HG03159 (cell line): ENCODE measurements around the gene NID2.

Experiments
- ATAC-seq: cut with Tn5 transposase; IDR thresholded peaks from one replicate; pipeline ENCODE4 v1.9.1; 2021; ENCODE audit warnings: mild to moderate bottlenecking, moderate library complexity; ENCODE audit not compliant: unreplicated experiment

Gene NID2

DNA sequence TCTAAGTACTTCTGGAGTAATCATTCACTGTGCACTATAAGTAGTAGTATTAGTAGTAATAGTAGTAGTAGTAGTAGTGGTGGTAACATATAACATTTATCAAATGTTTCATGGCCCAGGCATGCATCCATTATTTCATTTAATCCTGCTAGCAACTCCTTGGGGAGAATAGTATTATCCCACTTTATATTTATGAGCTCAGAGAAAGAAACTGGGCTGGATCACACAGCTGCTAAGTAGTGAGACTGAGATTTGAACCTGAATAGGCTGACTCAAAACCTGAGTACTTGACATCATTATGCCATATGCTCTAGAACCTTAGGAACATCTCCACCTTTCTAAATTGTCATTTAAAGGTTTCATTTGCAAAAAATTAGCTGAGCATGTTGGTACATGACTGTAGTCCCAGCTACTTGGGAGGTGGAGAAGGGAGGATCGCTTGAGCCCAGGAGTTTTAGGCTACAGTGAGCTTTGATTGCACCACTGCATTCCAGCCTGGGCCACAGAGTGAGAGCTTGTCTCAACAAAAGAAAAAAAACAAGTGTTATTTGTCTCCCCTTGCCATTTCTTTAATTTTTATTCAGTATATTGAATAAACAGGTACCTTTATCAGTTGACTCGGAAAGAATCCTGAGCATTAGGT is 11.4 kb upstream of the NID2 start:
- no peak for ATAC-seq

DNA sequence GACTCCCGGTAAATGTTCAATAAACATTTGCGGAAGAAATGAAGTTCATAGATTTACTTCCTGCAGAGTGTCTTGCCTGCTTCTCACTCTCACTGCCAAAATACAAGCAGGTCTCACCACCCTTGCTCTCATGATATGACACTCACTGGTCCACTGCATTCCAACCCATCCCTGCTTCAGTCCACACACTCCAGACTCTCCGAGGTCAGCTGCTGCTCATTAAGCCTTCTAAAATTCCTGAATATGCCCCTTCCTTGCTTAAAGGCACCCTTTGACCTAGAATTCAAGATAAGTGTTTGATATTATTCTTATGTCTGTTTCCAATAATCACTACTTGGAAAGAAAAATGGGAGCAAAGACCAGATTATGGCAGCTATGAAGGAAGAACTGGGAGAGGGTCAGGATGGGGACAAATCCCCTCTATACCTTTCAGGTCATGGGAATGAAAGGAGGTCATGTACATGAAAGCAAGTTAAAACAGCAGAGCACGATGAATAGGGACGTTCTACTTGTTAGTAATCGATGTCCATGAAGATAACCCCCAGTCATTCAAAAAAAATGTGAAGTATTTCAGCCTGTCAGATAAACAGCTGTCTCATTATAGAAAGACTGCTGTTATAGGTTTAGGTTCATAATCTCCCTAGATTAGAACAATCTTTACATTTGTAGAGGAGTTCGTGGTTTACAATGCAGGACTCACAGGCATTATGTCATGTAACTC is 10.5 kb upstream of the NID2 start:
- ATAC-seq, result no peak

DNA sequence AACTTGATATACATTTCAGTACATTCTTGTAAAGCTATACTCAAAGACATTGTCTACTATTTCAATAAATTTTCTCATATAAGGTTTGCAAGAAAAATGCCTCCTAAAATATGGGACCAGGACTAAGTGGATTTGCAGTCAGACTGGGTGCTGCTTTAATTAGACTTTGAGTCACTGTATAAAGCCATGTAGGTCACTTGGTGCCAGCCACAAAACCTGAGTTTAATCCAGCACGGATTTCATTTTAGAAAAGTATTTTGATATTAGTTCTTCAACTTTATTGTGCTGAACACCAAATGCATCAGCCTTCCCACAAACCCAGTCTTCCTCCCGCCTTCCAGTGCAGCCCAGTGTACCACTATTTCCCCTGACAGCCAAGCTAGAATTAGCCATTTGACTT is 9.9 kb upstream of the NID2 start:
- no peak for ATAC-seq

DNA sequence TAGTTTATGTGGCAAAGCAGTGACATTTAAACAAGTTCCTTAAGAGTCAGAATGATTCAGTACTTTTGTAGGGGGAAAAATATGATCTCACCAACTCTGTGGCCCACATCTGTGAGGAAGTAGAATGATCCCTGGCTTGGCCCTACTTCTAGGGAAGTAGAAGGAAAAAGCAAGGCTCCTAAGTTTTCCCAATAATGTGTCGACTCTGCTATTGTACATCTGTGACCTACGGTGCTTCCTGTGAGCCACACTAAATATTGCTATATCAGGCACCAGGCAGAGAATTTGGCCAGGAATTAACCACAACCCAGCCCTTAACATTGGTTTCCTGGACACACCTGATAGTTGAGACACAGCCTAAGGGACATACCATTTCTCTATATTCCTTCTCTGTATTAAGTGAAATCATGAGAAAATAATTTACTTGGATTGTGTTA is 9.3 kb upstream of the NID2 start:
- ATAC-seq, result no peak

DNA sequence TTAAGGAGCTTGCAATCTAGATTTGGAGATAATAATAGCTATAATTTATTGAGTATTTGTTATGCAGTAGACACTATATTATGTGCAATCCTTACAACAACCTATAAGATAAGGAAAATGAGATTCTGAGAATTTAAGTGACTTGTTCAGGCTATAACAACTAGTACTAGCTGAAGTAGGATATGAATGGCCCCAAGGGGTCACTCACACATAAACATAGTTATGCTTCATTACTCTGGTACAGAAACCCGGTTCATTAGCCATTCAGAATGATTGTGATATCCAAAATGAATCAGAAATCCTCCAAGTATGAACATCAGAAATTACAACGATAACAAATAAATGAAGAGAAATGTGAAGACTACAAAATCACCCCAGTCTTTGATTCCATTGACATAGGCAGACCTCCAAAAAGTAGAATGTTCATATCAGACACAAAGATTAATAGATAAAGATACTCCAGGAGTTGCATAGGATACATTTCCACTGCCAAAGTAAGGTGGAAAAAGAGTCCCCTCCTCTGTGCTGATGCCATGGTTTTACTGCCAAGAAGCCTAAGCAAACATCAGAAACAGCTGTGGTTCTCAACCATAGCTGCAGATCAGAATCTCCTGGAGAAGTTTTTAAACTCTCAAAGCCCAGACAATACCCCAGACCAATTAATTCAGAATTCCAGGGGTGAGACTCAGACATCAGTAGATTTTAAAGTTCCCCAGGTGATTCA is 8.6 kb upstream of the NID2 start:
- ATAC-seq, result no peak

DNA sequence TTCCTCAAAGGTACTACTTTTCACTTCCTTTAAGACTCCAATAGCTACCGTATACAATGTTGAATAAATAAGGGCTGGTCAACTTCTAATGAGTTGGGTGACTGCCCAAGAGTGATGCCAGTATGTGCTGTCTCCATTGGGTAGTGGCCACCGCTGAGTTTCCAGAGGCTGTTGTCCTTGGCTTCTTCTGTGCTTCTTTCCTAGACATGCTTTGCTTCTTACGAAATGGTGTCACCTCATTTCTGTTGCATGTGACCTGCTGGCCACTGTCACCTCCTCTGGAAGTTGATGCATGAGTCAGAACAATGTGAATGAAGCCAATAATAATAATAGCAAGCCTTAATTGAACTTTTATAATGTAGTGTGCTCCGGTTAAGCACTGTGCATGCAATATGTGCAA is 7.5 kb upstream of the NID2 start:
- no peak for ATAC-seq

DNA sequence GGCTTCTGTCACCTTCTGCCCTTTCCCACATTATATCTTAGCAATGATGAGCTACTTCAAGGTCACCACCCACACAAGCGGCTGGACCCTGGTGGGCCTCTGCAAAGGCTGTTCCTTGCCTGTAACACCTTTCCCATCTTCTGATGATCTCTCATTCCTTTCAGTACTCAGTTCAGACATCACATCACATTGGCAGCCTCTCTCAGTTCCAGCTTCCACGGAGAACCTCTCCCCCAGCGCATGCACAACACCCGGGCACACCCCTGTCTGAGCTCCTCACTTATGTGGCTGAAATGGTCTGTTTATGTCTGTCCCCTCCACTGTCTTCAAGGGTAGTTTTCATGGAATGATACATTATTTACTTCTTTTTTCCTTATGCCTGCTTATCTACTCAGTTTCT is 6.5 kb upstream of the NID2 start:
- ATAC-seq, result no peak

DNA sequence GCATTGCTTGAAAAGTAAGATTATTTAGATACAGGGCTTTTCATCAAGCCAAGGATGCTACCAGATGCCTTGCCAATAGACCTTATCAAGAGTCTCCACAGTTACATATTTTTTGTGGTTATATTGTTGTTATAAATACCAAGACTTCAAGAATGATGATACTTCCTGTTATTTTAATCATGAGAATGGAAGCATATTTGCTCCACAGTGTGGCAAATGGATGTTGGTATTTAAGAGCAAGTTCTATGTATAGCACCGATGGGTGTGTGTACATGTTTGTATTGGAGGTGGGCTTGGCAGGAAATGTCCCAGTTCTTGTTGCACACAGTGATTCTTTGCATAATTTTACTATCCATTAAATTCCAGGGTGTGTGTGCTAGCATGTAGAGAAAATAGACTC is 4.4 kb upstream of the NID2 start:
- no peak for ATAC-seq

DNA sequence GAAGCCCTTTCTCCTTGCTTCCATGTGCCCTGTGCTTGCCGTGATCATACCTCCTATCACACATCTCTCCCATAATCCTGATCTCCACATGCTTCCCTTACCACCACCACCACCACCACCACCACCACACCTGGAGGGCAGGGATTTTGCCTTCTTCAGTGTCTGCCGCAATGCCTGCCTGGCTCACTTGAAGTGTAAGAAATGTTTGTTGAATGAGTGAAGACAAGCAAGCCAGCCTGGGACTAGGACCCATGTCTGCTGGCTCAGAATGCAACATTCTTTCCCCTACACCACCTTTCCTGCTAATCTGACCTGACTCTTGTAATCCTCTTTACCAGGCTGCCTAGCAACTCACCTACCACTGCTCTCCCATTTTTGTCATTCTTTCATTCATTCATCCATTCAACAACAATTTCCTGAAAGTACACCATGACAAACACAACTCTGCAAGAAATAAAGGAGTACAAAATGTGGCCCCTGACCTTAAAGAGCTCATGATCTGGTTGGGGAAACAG is 3.5 kb upstream of the NID2 start:
- no peak for ATAC-seq

DNA sequence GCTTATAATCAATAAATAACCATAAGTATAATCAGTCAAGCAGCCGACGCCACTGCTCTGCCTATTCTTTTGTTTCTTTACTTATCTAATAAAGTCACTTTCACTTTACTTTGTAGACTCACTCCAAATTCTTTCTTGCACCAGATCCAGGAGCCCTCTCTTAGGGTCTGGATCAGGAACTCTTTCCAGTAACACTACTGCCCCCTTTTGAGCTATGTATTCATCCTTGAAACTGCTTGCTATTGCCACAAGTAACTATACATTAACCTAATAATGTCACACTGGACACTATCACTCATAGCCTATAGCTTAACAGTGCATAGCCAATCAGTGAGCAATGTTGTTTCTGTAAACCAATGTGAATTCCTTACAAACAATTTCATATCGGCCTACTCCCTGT is 2.8 kb upstream of the NID2 start:
- ATAC-seq, result no peak

DNA sequence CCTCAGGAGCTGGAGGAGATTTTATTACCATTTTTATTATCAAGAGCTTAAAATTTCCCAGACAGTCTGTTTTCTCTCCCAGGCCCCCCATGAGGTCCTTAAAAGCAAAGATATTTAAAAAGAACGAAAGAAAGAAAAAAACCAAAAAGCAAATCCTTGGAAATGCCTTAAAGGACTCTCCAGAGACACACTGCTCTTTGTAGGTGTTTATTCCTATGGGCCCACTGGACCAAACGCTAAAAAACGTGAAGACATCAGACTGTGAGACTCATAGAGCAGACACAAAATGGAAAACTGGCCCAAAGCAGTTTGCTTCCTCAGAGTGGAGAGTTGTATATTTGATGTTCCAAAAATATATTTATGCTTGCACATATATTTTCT is 1.2 kb upstream of the NID2 start:
- no peak for ATAC-seq

DNA sequence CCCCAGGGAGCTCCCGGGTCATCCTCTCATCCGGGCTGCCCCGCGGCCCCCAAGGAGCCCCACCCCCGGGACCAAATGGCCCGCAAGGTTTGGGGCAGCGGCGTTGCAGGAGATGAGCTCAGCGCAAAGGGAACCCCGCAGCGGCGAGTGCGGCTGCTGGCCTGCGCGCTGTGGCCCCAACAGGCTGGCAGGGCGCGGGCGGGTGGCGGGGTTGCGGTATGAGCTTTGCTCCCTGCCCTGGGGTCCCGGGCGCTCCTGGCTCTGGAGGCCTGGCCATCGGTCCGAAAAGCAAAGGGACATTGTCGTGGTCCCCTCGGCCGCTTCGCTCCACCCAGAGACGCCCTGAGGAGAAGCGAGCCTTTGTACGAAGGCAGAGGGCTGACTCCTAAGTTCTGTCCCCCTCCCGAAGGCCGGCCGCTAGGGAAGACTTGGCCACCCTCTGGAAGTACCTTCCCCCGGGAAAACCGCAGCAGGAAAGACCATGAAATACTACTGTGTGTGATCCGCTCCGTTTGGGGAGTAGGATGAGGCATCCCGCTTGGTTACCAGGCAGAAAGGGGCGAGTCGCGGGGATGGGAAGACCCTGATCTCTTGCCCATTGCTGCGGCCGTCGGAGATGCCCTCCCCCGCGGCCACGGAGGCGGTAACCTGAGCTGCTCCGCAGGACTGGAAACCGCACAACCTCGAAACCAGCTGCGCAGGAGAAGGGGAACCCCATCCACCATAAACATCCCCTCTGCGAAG is 620 bp upstream of the NID2 start:
- no peak for ATAC-seq

DNA sequence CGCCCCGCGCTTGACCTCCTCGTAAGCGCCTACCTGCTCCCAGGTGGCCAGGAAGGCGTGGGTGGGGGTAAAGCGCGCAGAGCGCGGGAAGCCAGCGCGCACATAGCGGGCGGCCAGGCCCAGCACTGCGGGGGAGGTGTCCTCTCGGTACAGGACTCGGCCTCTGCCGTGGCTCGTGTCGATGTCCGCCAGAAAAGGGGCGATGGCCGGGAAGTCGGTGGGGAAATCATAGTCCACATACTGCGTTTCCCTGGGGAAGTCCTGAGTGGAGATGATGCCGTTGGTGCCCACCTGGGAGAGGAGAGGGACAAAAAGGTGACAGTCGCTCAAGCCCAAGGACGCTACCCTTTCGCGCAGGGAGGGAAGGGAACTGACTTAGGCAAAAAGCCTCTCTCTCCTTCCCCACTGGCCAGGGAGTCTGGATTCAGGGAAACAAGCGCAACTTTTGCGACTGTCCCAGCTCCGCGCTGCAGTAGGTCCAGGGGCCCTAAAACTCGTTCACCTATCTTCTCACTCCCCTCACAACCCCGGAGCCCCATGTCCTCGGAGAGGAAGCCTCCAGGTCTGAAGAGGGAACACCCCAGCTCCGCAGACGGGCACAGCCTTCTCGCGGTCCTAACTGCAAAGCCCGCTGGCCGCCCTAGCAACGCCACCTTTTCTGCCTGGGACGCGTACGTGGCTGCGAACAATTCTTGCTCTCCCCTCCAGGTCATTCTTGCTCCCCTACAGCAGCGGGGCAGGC is 815 bp downstream of the NID2 start:
- ATAC-seq, result no peak

DNA sequence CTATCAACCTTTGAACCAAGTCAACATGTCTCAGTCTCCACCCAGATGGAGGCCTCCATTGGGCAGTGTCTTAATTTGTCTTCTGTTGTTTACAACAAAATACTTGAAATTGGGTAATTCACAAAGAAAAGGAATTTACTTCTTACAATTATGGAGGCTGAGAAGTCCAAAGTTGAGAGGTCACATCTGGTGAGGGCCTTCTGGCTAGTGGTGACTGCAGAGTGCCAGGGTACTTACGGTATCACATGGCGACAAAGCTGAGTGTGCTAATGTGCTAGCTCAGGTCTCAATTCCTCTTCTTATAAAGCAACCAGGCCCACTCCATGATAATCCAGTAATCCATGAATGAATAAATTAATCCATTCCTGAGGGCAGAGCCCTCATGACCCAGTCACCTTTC is 4.7 kb downstream of the NID2 start:
- no peak for ATAC-seq

DNA sequence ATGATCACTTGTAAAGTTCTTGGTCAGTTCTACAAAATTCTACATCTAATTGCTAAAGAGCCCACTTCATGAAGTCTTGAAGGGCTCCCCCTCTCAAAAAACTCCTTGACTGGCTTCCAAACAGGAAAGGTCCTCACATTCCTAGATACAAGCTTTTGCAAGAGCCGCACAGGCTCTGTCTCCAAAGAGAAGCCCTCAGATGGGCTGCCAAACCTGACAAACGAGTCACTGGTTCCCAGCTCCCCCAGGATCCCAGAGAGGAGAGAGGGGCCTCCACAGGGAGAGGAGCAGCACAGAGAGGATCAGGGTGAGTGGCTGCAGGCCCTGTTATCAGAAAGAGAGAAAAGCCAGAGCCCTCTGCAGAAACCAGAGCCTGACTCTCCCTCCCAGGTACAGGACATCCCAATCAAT is 5.8 kb downstream of the NID2 start:
- ATAC-seq, result no peak

DNA sequence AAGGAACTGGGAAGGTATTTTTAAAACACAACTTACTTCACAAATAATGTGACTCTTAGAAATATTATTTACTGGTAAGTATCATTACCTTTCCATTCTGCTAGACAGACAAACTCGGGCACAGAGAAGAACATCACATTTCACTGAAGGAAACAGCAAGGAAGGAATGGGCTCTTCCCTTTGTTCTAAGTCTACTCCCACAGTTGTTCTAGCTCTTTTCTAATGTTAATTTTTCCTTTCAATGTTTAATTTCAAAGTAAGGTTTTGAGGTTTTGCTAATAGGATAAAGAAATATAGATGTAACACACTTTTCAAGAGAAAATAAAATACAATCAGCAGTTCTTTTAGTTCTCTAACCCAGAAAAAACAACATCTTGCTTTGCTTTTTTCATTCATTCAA is 7.0 kb downstream of the NID2 start:
- ATAC-seq, result no peak

DNA sequence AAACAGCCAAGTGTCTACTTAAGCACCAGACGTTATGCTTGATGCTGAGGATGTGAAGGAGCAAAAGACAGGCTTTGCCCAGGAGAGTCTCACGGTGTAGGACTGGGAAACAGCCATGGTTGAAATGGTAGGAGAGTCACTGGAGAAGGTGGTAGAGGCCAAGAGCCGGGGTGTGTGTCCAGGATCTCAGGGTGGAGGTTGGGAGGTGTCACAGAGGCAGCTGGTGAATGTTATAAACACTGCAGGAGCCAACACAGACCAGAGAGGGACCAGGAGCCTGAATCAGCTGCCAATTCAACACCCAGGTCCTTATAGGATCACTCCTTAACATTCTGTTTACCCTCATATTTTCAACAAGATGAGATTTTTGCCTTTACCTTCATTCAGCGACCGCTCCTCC is 7.5 kb downstream of the NID2 start:
- no peak for ATAC-seq

DNA sequence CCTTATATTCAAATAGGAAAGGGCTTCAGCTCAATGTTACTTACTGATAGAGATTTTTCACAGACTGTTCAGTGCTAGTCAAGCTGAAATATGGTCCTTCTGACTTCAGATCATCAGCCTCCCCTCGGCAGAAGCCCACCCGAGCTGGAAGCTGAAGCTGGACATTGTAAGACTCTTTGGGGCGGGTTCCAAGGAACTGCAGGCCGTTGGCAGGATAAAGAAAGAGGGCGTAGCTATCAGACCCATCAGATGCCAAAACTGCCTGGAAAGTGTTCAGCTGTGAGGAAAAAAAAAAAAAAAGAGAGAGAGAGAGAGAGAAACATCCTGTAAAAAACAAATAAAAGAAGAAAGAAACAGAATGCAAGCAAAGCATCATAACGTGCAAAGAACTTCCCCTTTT is 8.8 kb downstream of the NID2 start:
- no peak for ATAC-seq

DNA sequence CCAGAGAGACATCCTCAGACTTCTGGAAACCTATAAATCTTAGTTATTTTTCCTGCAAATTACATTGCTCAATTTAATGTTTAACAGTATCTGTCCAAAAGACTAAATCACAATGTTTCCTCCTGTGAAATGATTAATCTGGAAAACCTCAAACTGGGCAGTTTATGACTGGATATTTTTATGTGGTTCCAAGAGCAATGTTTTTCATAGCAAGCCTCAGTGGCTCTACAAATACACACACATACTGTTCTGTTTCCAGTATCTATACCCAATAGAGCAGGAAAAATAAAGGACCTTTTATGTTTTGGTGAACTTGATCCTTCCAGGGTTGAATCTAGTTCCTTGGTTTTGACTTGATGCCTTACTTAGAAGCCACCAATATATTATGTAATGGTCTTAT is 9.2 kb downstream of the NID2 start:
- no peak for ATAC-seq

DNA sequence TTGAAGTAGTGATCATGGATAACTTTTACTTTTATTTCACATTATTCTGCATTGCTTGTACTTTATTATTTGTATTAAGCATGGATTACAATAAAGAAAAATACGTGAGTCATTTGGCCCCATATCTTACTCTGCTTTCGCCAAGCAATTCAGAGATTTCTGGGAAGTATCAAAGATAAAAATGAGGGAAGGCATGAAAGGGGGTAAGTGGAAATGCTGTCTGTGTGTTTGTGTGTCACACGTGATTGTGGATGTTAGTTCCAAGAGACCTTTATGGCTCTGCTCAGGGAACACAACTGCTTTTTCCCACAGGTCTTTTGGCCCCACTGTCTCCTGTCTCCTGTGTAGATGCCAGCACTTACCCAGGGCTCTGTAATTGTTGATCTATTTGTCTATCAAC is 10.5 kb downstream of the NID2 start:
- no peak for ATAC-seq

DNA sequence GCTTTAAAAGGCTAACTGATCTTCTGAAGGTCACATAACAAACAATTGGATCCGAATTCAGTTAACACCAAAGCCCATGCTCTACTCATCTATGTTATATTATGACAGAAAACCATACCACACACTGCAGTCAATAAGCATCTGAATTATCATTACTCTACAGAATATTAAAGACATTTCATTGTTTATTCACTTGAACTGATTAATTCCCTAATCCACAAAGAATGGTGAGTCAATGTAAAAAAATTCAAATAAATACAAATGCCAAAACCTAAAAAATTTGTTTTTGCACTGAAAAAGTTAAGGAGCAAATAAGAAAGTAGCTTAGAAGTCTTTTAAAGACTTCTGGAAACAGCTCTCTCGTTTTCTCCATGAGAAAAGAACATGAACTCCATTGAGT is 13.7 kb downstream of the NID2 start:
- no peak for ATAC-seq
